Uterine smooth muscle cell (primary cell): Measurements from ENCODE around the gene MTREX. TPM values are rescaled to one million over a fixed set of nuclear protein-coding genes. Genes with fewer than 3 reads are reported as not detected.

Experiments used
- total RNA-seq: library from RNA; depleted of rRNA; stranded (reverse); fragments of >200 nt; gene quantifications from 2 replicates; pipeline ENCODE4 v1.2.3, GENCODE V29; 2014

The MTREX gene
- total RNA-seq: 133 and 214 TPM in 2 replicates

DNA sequence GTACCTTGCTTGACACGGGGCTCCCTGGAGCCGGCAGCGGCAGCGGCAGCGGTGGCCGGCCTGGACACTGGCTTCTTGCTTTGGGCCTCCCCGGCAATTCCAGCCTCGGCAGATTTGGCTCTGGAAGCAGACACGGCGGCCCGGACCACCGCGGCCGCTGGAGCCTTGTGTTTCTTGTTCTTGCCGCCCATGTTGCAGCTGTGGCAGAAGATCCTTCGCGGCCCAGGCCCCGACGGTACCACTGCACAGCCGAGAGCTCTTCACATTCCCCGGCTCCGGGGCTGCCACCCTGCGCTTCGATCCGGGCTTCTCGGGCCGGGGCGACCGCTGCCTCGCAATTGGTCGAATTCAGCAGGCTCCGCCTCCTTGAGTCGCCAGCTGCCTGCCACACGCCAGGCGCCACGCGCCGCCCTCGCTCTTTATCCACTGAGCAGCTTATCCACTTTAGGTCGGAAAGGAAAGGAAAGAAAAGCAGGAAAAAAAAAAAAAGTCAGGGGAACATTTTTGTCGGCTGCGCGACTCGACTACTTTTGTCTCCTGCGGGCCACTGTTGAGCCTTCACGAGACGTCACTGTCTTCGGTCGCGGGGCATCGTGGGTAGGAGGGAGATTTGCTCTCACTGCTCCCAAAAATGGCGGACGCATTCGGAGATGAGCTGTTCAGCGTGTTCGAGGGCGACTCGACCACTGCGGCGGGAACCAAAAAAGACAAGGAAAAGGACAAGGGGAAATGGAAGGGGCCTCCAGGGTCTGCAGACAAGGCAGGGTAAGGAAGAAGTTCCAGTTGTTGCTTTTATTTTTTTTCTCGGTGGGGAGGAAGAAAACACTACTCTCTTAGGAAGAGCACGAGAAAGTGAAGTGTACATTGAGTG, at the start of gene MTREX, which contains the start of gene DHX29:
Gene MTREX, plus strand, starts transcription at position 607 of the 871 bp plus-strand sequence. Its CDS starts 25 bp downstream, at position 632.
Gene DHX29, minus strand, starts transcription at position 312 of the 871 bp plus-strand sequence. Its CDS starts 121 bp downstream, at position 191.

Other genes with a start within 250 kb of the MTREX start
- gene GZMA, start 205.3 kb upstream of the MTREX start, total RNA-seq: not detected in 2 replicates
- gene GPX8, start 147.8 kb upstream of the MTREX start, total RNA-seq: 112 and 126 TPM in 2 replicates
- gene CDC20B, start 134.8 kb upstream of the MTREX start, total RNA-seq: under 0.01 and 0.22 TPM in 2 replicates
- gene MCIDAS, start 80.7 kb upstream of the MTREX start, total RNA-seq: not detected in 2 replicates
- 0.12 and 0.22 TPM in 2 replicates for gene CCNO, start 74.4 kb upstream of the MTREX start, total RNA-seq
- gene DHX29, start 295 bp upstream of the MTREX start, total RNA-seq: 38.6 and 43.3 TPM in 2 replicates
- gene PLPP1, start 227.0 kb downstream of the MTREX start, total RNA-seq: 53.0 and 61.5 TPM in 2 replicates